ENCODE data around the gene EVA1A.

The EVA1A gene

GRCh38 chr2:75569546-75569945, 8.8 kb upstream of the EVA1A start:
- no peak overlapping the region for H3K27ac ChIP-seq (ENCODE audit: extremely low read depth, low read depth, low read length)
- H3K36me3 ChIP-seq (ENCODE audit: control insufficient read depth in 2 of 2, insufficient read depth in 1 of 2, low read length in 2 of 2) = no peaks in the 10 kb centered on the region
- ChIA-PET CTCF (interaction anchor here (2.5 kb wide), 1 partner anchor 40 kb away, joined by 8 read pairs; no protein-coding TSS in a partner anchor), POLR2A (no interaction called here)
- H3K9me3 ChIP-seq (ENCODE audit: control insufficient read depth, insufficient read depth, low read depth, low read length) = no peaks in the 10 kb centered on the region
- TF ChIP-seq ZNF792 (tag by site-specific recombination; IDR thresholded peaks at IDR 0.05) (no peak), ZNF311 (tag by site-specific recombination; IDR thresholded peaks at IDR 0.05; ENCODE audit: borderline replicate concordance) (no peak), ZNF239 (tag by site-specific recombination; IDR thresholded peaks at IDR 0.05) (no peak), ZNF214 (tag by site-specific recombination; IDR thresholded peaks at IDR 0.05; ENCODE audit: borderline replicate concordance) (no peak), ZBTB21 (tag by site-specific recombination; IDR thresholded peaks at IDR 0.05) (no peak), ZNF624 (tag by site-specific recombination; IDR thresholded peaks at IDR 0.05) (no peak), ZNF549 (tag by site-specific recombination; IDR thresholded peaks at IDR 0.05) (no peak), PRDM1 (tag by site-specific recombination; IDR thresholded peaks at IDR 0.05) (no peak), ZNF692 (tag by site-specific recombination; IDR thresholded peaks at IDR 0.05) (no peak), ZNF169 (tag by site-specific recombination; IDR thresholded peaks at IDR 0.05) (no peak)
- H3K4me1 ChIP-seq (ENCODE audit: control insufficient read depth, insufficient read depth, low read length) = no peaks in the 10 kb centered on the region
- H3K4me3 ChIP-seq (ENCODE audit: low read depth, low read length) = no peak overlapping the region

- H3K27ac ChIP-seq (ENCODE audit: extremely low read depth, low read depth, low read length) = no peak overlapping the region
- POLR2A ChIA-PET = no interaction called here
- no peaks in the 10 kb centered on the region for H3K36me3 ChIP-seq (ENCODE audit: control insufficient read depth in 2 of 2, insufficient read depth in 1 of 2, low read length in 2 of 2)
- TF ChIP-seq ZFP37 (tag by site-specific recombination; IDR thresholded peaks at IDR 0.05) (no peak), PRDM1 (tag by site-specific recombination; IDR thresholded peaks at IDR 0.05) (no peak), ZNF777 (tag by site-specific recombination; IDR thresholded peaks at IDR 0.05; ENCODE audit: borderline replicate concordance) (no peak), KLF8 (tag by site-specific recombination; IDR thresholded peaks at IDR 0.05) (no peak), ZNF280D (tag by site-specific recombination; IDR thresholded peaks at IDR 0.05) (no peak), ZXDB (tag by site-specific recombination; IDR thresholded peaks at IDR 0.05) (no peak), ZNF404 (tag by site-specific recombination; IDR thresholded peaks at IDR 0.05) (no peak), ZBTB1 (tag by site-specific recombination; IDR thresholded peaks at IDR 0.05) (no peak), SP3 (tag by site-specific recombination; IDR thresholded peaks at IDR 0.05) (no peak), SP7 (tag by site-specific recombination; IDR thresholded peaks at IDR 0.05) (no peak), ZNF324 (tag by site-specific recombination; IDR thresholded peaks at IDR 0.05) (no peak), ZBTB6 (tag by site-specific recombination; IDR thresholded peaks at IDR 0.05) (no peak), ZNF302 (tag by site-specific recombination; IDR thresholded peaks at IDR 0.05; ENCODE audit: low read depth) (no peak), REST (tag by site-specific recombination; IDR thresholded peaks at IDR 0.05) (no peak), ZNF791 (tag by site-specific recombination; IDR thresholded peaks at IDR 0.05) (no peak), ZNF16 (tag by site-specific recombination; IDR thresholded peaks at IDR 0.05; ENCODE audit: low read depth) (no peak)
- no peak overlapping the region for H3K4me3 ChIP-seq (ENCODE audit: low read depth, low read length)
- no peaks in the 10 kb centered on the region for H3K4me1 ChIP-seq (ENCODE audit: control insufficient read depth, insufficient read depth, low read length)
- CTCF ChIA-PET = interaction anchor here (0.7 to 1.0 kb wide), 2 partner anchors 44 to 150 kb away, joined by 3 read pairs; no protein-coding TSS in a partner anchor
- H3K9me3 ChIP-seq (ENCODE audit: control insufficient read depth, insufficient read depth, low read depth, low read length) = no peaks in the 10 kb centered on the region
Observed at GRCh38 chr2:75568174-75568573, 7.4 kb upstream of the EVA1A start.
